ENCODE measurements around the gene LCNL1.

The LCNL1 gene

DNA sequence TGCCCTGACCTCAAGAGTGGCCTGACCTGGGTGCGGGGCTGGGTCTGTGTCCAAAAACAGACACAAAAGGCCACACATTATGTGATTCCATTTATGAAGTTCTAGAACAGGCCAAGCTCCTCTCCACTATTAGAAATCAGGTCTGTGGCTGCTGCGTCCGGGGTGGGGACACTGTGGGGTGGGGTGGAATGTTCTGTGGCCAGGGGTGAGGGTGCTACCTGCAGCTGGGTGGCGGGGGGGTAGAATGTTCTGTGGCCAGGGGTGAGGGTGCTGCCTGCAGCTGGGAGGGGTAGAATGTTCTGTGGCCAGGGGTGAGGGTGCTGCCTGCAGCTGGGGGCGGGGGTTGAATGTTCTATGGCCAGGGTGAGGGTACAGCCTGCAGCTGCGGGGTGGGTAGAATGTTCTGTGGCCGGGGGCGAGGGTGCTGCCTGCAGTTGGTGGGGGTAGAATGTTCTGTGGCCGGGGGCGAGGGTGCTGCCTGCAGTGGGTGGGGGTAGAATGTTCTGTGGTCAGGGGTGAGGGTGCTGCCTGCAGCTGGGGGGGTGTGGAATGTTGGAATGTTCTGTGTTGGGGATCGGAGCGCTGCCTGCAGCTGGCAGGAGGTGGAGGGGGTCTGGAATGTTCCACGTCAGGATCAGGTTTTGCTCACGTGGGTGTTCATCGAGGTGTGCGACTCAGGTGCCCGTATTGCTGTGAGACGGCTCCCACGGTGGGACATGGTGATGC, 22.4 kb upstream of the LCNL1 start:
- TF ChIP-seq EZH2phosphoT487 (IDR thresholded peaks at IDR 0.05; ENCODE audit: borderline replicate concordance) = no peak
- TF ChIP-seq, protein P1, sequence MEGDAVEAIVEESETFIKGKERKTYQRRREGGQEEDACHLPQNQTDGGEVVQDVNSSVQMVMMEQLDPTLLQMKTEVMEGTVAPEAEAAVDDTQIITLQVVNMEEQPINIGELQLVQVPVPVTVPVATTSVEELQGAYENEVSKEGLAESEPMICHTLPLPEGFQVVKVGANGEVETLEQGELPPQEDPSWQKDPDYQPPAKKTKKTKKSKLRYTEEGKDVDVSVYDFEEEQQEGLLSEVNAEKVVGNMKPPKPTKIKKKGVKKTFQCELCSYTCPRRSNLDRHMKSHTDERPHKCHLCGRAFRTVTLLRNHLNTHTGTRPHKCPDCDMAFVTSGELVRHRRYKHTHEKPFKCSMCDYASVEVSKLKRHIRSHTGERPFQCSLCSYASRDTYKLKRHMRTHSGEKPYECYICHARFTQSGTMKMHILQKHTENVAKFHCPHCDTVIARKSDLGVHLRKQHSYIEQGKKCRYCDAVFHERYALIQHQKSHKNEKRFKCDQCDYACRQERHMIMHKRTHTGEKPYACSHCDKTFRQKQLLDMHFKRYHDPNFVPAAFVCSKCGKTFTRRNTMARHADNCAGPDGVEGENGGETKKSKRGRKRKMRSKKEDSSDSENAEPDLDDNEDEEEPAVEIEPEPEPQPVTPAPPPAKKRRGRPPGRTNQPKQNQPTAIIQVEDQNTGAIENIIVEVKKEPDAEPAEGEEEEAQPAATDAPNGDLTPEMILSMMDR (conservative IDR thresholded peaks at IDR 0.05; ENCODE audit: low read length) = no peak
- Histone ChIP-seq H3F3A (ENCODE audit: low read depth) (no peaks in the 10 kb centered on the region), H3K27me3 (ENCODE audit: insufficient read depth, low read length, poor library complexity, severe bottlenecking) (no peaks in the 10 kb centered on the region), H3K9me2 (replicated peaks; ENCODE audit: low read depth, low read length) (no peaks in the 10 kb centered on the region), H2AFZ (ENCODE audit: low read length) (no peak overlapping the region), H3K4me3 (ENCODE audit: low read length, poor library complexity, severe bottlenecking) (no peak overlapping the region), H3K9me3 (ENCODE audit: insufficient read depth, low read depth, low read length) (no peaks in the 10 kb centered on the region), H3K9ac (ENCODE audit: low read depth, low read length, poor library complexity, severe bottlenecking) (no peak overlapping the region), H3K4me2 (ENCODE audit: low read depth, low read length, poor library complexity, severe bottlenecking) (no peak overlapping the region), H3K36me3 (ENCODE audit: insufficient read depth, low read length) (no peaks in the 10 kb centered on the region), H3K79me2 (ENCODE audit: insufficient read depth, low read length) (no peaks in the 10 kb centered on the region), H3K4me1 (ENCODE audit: insufficient read depth, low read length, poor library complexity, severe bottlenecking) (no peaks in the 10 kb centered on the region), H4K20me1 (ENCODE audit: insufficient read depth, low read length, poor library complexity, severe bottlenecking) (no peaks in the 10 kb centered on the region)

DNA sequence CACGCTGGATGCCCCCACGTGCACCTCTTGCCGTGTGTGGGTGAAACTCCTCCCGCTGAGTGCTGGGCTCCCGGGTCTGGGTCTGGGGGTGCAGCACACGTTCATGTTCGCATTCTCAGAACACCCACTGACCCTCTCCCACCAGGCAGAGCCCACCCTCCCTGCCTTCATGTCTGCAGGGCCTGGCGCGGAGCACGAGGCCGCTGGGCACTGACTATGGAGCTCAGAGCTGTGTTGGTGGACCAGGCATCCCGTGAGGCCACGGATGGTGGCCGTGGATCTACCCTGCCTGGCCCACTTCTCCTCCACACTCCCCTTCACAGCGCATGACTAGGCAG, 21.9 kb upstream of the LCNL1 start:
- H4K20me1 ChIP-seq (ENCODE audit: insufficient read depth, low read length, poor library complexity, severe bottlenecking) = no peaks in the 10 kb centered on the region
- no peaks in the 10 kb centered on the region for H3K9me2 ChIP-seq (replicated peaks; ENCODE audit: low read depth, low read length)
- H3K27me3 ChIP-seq (ENCODE audit: insufficient read depth, low read length, poor library complexity, severe bottlenecking) = no peaks in the 10 kb centered on the region
- no peaks in the 10 kb centered on the region for H3K79me2 ChIP-seq (ENCODE audit: insufficient read depth, low read length)
- TF ChIP-seq, protein P1 (conservative IDR thresholded peaks at IDR 0.05; ENCODE audit: low read length) = no peak
- no peak for TF ChIP-seq EZH2phosphoT487 (IDR thresholded peaks at IDR 0.05; ENCODE audit: borderline replicate concordance)
- H3K36me3 ChIP-seq (ENCODE audit: insufficient read depth, low read length) = no peaks in the 10 kb centered on the region
- H3K4me2 ChIP-seq (ENCODE audit: low read depth, low read length, poor library complexity, severe bottlenecking) = no peak overlapping the region
- H3K9me3 ChIP-seq (ENCODE audit: insufficient read depth, low read depth, low read length) = no peaks in the 10 kb centered on the region
- peaks cover 5% of the 10 kb centered on the region for H3K4me1 ChIP-seq (ENCODE audit: insufficient read depth, low read length, poor library complexity, severe bottlenecking)
- H2AFZ ChIP-seq (ENCODE audit: low read length) = no peak overlapping the region
- H3K4me3 ChIP-seq (ENCODE audit: low read length, poor library complexity, severe bottlenecking) = no peak overlapping the region
- no peak overlapping the region for H3K9ac ChIP-seq (ENCODE audit: low read depth, low read length, poor library complexity, severe bottlenecking)
- H3F3A ChIP-seq (ENCODE audit: low read depth) = no peaks in the 10 kb centered on the region

DNA sequence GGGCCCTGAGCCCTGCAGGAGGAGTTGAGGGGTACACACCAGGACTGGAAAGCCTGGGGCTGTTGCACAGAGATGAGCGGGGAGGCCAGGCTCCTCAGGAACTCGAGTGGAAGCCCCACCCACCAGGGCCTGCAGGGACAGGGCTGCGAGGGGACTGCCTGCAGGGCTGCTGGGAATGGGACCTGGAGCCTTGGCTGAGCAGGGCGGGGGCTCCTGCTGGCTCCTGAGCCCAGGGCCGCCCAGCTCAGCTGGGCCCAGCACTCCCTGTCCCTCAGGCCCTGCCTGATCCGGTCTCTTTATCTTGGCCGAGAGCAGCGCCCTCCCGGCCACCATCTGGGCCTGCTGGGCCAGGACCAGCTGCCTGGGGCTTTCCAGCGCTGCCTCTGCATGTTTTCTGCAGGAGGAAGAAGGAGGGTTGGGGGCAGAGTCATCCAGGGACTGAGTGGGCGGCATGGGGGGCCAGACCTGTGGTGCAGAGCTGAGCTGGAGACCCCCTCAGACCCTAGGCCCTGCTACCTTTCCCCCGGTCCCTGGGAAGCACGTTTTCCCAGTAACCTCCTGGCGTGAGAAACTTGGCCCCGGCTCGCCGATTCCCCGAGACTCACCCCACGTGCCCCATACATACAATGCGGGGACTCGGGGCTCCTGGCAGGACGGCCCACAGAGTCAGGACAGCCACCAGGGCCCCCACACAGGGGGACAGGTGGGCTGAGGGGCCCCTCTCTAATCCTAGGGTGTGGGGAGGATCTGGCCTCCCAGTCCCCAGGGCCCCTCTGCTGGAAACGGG, 21.3 kb upstream of the LCNL1 start:
- TF ChIP-seq, protein P1 (conservative IDR thresholded peaks at IDR 0.05; ENCODE audit: low read length) = no peak
- TF ChIP-seq EZH2phosphoT487 (IDR thresholded peaks at IDR 0.05; ENCODE audit: borderline replicate concordance) = no peak
- Histone ChIP-seq H3K4me1 (ENCODE audit: insufficient read depth, low read length, poor library complexity, severe bottlenecking) (peaks cover 9% of the 10 kb centered on the region), H3K27me3 (ENCODE audit: insufficient read depth, low read length, poor library complexity, severe bottlenecking) (no peaks in the 10 kb centered on the region), H3K9me3 (ENCODE audit: insufficient read depth, low read depth, low read length) (no peaks in the 10 kb centered on the region), H3K36me3 (ENCODE audit: insufficient read depth, low read length) (no peaks in the 10 kb centered on the region), H3K9ac (ENCODE audit: low read depth, low read length, poor library complexity, severe bottlenecking) (no peak overlapping the region), H4K20me1 (ENCODE audit: insufficient read depth, low read length, poor library complexity, severe bottlenecking) (no peaks in the 10 kb centered on the region), H3K79me2 (ENCODE audit: insufficient read depth, low read length) (no peaks in the 10 kb centered on the region), H3K4me3 (ENCODE audit: low read length, poor library complexity, severe bottlenecking) (no peak overlapping the region), H2AFZ (ENCODE audit: low read length) (no peak overlapping the region), H3K4me2 (ENCODE audit: low read depth, low read length, poor library complexity, severe bottlenecking) (no peak overlapping the region), H3K9me2 (replicated peaks; ENCODE audit: low read depth, low read length) (no peaks in the 10 kb centered on the region), H3F3A (ENCODE audit: low read depth) (no peaks in the 10 kb centered on the region)

Data from Loucy (cell line).